Middle frontal gyrus (tissue), 1 donor: ENCODE measurements around the gene STRN3.
"Not testable (repeated sequence)": the region's sequence is repeated elsewhere in the genome, so short reads cannot be mapped to it uniquely, and the experiment has no call there.

ENCODE experiments used
- DNase-seq: peaks from one replicate; pipeline ENCODE4 v3.0.0-alpha.2; 2015; ENCODE audit warnings: low spot score; ENCODE audit errors: extremely low spot score

STRN3 gene

GRCh38 chr14:31000629-31001338 is 25.4 kb downstream of the STRN3 start:
- no peak for DNase-seq

- no peak for DNase-seq
Observed at GRCh38 chr14:30999038-30999773, 27.0 kb downstream of the STRN3 start.

DNA sequence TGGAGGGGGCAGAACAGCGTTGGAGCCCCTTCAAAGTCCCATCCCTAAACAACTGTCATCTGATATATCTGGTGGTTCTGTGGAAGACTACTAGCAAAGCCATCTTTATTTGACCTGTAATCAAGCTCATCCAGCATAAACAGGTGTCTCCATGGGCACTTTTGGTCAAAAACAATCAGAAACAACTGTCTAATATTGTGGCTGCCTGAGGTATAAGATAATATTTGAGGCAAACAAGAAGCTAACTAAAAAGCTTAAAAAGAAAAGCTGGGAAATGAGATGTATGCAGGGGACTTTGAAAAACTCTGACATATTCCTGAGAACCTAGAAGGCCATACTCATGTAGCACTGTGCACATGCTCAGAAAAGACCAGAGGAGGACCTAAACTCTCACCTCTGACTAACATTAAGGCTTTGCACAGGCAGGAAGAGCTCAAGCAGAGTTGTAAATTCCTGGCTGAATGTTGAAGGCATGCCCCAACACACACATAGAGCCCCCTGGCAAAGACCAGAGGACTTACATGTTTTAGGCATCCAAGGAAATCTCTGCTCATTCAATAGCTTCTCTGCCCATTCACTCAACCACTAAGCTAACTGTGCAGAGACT is 28.0 kb downstream of the STRN3 start:
- DNase-seq = no peak

DNA sequence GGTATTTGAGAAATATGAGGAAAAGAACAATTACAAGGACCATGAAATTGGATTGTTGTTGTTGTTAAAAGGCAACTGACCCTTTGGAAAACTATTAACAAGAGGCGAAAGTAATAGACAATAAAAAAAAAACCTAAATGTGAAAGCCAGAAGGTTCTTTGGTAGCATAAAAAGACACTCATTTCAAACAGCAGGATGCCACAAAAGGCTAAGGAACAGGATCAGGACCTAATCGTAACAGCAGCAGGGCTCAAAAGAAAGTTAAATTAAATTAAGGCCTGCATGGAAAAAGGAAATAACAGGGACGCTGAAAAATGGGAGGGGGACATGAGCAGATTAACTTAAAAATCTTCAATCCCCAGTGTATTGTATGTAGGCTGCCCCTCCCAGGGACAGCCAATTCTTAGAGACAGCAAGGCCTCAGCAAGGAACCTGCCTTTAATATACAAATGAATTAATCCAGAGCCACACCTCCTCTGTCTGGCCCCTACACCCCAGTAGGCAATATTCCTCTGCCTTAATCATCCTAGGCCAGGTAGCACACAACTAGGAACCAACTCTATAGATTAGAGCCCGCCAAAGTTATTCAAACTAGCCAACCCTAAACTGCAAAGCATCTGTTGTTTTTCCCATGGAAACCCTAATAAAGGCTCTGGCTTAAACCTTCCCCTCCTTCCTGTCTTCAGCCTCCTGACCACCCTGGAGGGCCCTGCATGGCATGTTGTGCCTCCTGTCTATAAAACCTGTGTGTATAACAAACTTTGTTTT is 29.1 kb downstream of the STRN3 start:
- no peak for DNase-seq

DNA sequence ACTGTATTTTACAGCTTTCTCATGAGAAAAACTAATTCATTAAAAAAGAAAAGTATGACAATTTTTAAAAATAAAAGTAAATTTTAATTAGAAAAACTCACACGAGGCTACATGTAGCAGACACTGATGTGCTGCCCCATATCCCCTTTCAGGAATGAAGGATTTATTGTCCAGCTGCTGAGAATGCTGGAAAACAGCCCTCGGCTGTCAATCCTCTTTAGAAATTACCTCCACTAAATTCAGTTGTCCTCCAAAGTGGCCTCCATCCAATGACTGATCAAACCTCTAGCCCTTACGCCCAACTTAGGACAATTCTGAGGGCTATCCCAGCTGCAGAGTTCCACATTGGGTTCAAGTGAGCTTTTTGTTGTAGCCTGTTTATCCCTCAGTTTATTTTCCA is 30.5 kb downstream of the STRN3 start:
- no peak for DNase-seq

- DNase-seq = no peak
Observed at GRCh38 chr14:30994681-30995620, 31.2 kb downstream of the STRN3 start.

DNA sequence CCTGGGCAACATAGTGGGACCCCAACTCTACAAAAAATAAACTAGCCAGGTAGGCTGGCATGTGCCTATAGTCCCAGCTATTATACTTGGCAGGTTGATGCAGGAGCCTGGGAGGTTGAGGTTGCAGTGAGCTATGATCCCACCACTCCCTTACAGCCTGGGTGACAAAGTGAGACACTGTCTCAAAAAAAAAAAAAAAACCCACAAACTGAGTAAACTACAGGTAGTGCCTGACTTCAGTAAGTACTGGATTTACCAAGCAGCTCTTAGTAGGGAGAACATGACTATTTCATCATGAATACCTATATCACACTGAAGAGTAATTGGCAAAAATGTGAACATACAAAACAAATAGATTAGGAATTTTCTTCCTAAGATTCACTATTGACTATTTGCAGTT is 33.1 kb downstream of the STRN3 start:
- no peak for DNase-seq

DNA sequence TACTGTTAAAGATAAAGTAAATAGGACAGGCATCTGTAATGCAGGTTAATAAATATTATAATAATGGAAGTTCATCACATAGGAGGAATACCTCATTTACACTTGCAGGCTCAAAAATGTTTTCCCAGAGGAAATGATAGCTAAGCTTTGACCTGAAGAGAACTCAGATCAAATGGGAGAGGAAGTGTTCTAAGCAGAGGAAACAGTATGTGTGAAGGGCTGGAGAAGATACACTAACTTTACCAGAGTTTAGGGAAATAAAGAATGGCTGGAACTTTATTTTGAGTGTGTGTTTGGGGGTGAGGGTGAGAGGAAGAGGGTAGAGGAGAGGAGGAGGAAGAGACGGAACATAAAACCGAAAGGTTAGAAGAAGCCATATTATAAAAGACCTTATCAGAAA is 34.8 kb downstream of the STRN3 start:
- DNase-seq = no peak

GRCh38 chr14:30990770-30991169 is 35.4 kb downstream of the STRN3 start:
- DNase-seq = no peak

- DNase-seq = no peak
Observed at GRCh38 chr14:30988509-30988908, 37.7 kb downstream of the STRN3 start.

- no peak for DNase-seq
Observed at GRCh38 chr14:30985796-30986195, 40.4 kb downstream of the STRN3 start.

- DNase-seq = no peak
Observed at GRCh38 chr14:30983858-30984257, 42.3 kb downstream of the STRN3 start.

DNA sequence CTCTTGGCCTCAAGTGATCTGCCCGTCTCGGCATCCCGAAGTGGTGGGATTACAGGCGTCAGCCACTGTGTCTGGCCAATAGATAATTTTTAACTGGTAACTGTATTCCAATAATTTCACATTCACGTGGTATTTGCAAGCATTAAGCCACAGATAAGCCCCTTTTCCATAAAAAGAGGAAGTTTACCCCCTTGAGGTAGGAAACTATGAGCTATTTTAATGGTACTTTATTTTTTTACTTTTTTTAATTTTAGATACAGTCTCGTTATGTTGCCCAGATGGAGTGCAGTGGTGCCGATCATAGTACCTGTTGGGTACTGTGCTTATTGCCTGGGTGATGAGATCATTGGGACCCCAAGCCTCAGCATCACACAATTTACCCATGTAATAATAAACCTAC is 43.6 kb downstream of the STRN3 start:
- DNase-seq = no peak

DNA sequence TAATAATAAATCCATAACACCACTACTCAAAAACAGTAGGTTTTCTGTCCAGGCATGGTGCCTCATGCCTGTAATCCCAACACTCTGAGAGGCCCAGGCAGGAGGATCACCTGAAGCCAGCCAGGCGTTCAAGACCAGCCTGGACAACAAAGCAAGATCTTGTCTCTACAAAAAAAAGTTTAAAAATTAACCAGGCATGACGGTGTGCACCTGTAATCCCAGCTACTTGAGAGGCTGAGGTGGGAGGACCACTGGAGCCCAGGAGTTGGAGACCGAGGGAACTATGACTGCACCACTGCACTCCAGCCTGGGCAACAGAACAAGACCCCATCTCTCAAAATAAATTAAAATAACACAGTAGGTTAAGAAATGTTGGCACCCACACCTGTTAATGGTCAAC is 45.2 kb downstream of the STRN3 start:
- no peak for DNase-seq

DNA sequence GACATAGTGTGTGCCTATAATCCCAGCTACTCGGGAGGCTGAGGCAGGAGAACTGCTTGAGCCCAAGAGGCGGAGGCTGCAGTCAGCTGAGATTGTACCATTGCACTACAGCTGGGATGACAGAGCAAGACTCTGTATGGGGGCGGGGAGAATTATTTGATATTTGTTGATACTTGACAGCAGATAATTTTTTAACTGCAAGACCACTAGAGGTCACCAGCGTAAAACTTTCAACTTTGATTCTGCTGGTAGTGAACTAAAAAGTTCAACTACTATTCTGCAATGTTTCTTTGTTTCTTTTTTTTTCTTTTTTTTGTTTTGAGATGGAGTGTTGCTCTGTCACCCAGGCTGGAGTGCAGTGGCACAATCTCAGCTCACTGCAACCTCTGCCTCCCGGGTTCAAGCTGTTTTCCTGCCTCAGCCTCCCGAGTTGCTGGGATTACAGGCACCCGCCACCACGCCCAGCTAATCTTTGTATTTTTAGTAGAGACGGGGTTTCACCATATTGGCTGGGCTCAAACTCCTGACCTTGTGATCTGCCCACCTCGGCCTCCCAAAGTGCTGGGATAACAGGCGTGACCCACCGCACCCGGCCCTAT is 46.0 kb downstream of the STRN3 start:
- not testable (repeated sequence) for DNase-seq

DNA sequence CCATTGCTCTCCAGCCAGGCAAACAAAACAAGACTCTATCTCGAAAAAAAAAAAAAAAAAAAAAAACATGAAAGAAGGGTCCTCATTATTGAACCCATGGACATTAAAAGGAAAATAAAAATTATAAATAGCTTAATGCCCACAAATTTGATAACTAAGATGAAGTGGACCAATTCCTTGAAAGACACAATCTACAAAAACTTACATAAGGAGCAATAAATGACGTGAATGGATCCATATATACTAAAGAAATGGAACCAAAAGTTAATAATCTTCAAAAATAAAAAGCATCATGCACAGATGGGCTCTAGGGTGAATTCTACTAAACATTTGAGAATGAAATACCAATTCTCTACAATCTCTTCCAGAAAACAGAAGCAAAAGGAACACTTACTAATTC is 48.4 kb downstream of the STRN3 start:
- no peak for DNase-seq

DNA sequence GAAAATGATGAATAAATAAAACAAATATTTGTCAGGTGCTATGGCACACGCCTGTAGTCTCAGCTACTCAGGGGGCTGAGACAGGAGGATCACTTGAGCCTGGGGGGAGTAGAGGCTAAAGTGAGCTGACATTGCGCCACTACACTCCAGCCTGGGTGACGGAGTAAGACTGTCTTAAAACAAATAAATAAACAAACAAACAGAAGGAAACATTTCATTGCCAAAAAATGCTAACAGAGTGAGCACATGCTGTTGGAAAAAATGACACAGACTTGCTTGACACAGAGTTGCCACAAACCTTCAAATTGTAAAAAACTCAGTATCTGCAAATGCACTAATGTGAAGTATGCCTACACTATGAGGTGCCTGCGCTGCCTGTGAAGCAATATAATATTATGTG is 51.6 kb downstream of the STRN3 start:
- no peak for DNase-seq

DNA sequence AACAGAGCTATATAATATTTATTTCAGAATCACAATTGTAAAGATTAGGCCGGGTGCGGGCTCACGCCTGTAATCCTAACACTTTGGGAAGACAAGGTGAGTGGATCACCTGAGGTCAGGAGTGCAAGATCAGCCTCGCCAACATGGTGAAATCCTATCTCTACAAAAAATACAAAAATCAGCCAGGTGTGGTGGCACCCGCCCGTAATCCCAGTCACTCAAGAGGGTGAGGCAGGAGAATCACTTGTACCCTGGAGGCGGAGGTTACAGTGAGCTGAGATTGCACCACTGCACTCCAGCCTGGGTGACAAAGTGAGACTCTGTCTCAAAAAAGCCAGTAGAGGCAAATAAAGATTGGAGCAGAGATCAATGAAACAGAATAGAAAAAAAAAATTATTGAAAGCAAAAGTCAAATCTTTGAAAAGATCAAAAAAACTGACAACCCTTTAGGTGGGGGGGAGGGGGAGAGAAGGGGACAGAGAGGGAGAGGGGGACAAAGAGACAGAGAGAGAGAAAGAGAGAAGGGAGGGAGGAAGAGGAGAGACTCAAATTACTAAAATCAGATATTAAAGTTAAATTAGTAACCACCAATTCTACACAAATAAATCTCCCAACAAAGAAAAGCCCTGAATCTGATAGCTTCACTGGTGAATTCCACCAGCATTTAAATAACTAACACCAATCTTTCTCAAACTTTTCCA is 53.1 kb downstream of the STRN3 start:
- no peak for DNase-seq

DNA sequence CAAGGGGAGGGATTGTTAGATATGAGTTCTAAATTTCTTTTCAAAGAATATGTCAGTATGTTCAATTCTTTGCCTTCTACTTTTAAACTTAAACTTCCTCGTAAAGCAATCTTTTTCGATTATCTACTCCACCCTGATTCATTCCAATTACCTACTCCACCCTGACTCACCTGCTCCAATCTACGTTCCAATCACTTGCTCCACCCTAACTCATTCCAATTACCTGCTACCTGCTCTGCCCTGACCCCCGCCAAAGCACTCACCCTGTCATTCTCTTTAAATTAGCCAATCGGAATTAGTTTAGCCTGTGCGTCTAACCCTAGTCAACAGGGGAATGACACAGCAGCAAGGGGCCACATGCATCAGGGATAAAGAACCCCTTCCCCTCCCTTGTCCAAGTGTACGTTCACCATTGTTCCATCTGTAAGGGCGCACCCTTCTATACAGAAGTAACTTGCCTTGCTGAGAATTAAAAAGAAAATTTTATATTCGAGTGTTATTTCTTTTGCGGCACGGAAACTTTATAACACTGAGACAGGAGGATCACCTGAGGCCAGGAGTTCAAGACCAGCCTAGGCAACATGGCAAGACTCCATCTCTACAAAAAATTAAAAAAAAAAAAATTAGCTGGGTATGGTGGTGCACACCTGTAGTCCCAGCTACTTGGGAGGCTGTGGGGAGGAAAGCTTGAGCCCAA is 54.0 kb downstream of the STRN3 start:
- DNase-seq = not testable (repeated sequence)
